Measurements from ENCODE around the gene HEXA.

GRCh38 chr15:72404841-72405240, 29.0 kb upstream of the HEXA start:
- no peak for TF ChIP-seq CTCF (IDR thresholded peaks at IDR 0.05)
- TF ChIP-seq POLR2A (IDR thresholded peaks at IDR 0.05): no peak

Measured in lower leg skin (tissue), 3 donors.